ENCODE data around the gene PHOX2B. TPM values are rescaled to one million over a fixed set of nuclear protein-coding genes. Genes with fewer than 3 reads are reported as not detected.

PHOX2B gene
- total RNA-seq, 6 experiments from 2014 or later, result not detected

DNA sequence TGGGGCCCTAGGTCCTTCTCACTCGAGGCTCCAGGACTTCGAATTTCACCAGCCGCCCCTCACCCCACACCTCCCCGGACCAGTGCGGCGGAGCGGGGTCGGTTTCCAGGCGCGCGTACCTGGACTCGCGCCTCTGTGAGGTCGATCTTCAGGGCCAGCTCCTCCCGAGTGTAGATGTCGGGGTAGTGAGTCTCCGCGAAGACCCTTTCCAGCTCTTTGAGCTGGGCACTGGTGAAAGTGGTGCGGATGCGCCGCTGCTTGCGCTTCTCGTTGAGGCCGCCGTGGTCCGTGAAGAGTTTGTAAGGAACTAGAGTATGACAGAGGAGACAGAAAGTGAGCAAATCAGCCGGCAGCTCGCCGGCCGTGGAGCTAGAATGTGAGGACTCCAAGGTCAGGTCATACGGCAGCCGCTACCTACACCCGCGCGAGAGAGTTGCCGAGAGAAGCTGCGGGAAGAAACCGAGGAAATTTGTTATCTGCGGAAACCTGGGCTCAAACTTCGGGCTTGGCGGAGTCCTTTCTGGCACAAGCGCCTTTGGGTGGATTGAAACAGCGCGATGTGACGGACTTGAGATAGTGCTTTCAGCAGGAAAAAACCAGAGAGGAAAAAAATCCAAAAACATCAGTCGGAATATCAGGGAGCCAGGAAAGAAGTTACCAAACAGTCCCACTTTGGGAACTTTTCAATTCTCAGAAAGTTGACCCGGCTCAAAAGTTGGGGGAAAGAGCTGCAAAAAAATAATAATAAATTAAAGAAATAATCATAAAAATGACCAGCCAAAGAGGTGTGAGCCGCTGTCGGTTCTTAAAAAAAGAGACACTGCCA, 1.1 kb downstream of the PHOX2B start:
- Histone ChIP-seq H3K36me3 (no peaks in the 10 kb centered on the region), H3K4me3 (no peak overlapping the region), H3K4me1 (no peaks in the 10 kb centered on the region), H3K27ac (no peak overlapping the region), H3K9me3 (no peaks in the 10 kb centered on the region), H3K27me3 (peaks cover 18 to 53% of the 10 kb centered on the region in 2 donors)
- 2% methylated on average over 27 of the region's 49 CpGs for WGBS (ENCODE audit: insufficient coverage, low coverage, low lambda C conversion rate, missing lambda C conversion rate)
- peak in 1 of 4 donors; percentile 10 for ATAC-seq
- no peak for TF ChIP-seq POLR2A (IDR thresholded peaks at IDR 0.05)
- TF ChIP-seq, protein P1, sequence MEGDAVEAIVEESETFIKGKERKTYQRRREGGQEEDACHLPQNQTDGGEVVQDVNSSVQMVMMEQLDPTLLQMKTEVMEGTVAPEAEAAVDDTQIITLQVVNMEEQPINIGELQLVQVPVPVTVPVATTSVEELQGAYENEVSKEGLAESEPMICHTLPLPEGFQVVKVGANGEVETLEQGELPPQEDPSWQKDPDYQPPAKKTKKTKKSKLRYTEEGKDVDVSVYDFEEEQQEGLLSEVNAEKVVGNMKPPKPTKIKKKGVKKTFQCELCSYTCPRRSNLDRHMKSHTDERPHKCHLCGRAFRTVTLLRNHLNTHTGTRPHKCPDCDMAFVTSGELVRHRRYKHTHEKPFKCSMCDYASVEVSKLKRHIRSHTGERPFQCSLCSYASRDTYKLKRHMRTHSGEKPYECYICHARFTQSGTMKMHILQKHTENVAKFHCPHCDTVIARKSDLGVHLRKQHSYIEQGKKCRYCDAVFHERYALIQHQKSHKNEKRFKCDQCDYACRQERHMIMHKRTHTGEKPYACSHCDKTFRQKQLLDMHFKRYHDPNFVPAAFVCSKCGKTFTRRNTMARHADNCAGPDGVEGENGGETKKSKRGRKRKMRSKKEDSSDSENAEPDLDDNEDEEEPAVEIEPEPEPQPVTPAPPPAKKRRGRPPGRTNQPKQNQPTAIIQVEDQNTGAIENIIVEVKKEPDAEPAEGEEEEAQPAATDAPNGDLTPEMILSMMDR (IDR thresholded peaks at IDR 0.05), result no peak
- no peak for DNase-seq
- intact Hi-C loops (cut with DNase I), result no loop called here

DNA sequence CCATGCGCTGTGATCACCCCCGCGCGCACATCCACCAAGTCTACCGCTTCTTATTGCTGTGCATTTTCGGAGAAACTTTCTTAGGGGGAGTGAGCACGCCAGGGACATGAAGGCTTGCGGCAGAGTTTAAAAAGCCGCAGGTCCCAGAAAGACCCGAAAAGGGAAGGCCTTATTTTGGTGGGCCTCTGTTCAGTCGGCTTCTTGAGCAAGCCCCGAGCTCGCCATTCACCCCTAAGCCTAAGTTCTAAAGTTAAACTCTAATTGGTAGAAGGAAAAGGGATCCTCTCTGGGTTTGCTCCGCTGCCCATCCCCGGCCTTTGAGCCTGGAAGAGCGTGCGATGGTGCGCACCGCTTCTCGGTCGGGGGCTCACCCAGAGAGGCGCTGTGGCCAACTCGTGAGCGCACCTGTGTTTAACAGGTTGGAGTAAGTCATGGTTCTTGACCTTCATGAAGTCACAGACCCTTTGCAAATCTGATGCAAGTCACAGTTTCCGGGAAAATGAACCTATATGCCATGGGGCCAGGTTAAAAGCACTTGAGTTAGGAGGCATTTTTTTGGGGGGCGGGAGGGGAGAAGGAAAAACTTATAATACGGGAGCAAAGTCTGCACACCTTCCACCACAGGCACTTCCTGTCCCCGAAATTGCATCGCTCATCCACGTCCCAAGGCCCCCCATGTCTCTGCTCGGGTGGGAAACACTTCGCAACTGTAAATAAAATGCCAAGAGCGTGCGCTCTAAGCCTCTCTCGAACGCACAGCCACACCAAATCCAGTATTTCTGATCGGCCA, 1.9 kb downstream of the PHOX2B start:
- Histone ChIP-seq H3K36me3 (no peaks in the 10 kb centered on the region), H3K4me1 (no peaks in the 10 kb centered on the region), H3K4me3 (no peak overlapping the region), H3K27ac (no peak overlapping the region), H3K27me3 (peaks cover 18 to 53% of the 10 kb centered on the region in 2 donors), H3K9me3 (no peaks in the 10 kb centered on the region)
- TF ChIP-seq, protein P1 (IDR thresholded peaks at IDR 0.05), result no peak
- TF ChIP-seq POLR2A (IDR thresholded peaks at IDR 0.05), result no peak
- WGBS (ENCODE audit: insufficient coverage, low coverage, low lambda C conversion rate, missing lambda C conversion rate), result 4% methylated on average over 13 of the region's 37 CpGs
- no peak for ATAC-seq
- intact Hi-C loops (cut with DNase I), result no loop called here
- no peak for DNase-seq

DNA sequence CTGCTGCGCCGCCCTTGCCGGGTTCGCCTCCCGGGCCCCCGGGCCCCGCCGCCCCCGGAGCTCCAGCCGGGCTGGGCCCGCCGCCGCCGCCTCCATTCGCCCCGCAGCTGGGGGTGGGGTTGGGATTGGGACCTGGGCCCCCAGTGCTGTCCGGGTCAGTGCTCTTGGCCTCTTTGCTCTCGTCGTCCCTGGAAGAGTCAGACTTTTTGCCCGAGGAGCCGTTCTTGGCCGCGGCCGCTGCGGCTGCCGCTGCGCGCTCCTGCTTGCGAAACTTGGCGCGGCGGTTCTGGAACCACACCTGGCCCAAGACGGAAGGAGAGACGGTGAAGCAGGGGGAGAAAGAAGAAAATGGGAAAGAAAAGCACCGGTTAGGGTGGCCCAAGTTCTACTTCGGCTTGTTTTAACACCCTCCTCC, 2.5 kb downstream of the PHOX2B start:
- Histone ChIP-seq H3K4me1 (no peaks in the 10 kb centered on the region), H3K9me3 (no peaks in the 10 kb centered on the region), H3K27ac (no peak overlapping the region), H3K36me3 (no peaks in the 10 kb centered on the region), H3K4me3 (no peak overlapping the region), H3K27me3 (peaks cover 18 to 52% of the 10 kb centered on the region in 2 donors)
- DNase-seq (no peak), ATAC-seq (no peak)
- 0% methylated on average over 2 of the region's 36 CpGs for WGBS (ENCODE audit: insufficient coverage, low coverage, low lambda C conversion rate, missing lambda C conversion rate)
- intact Hi-C loops (cut with DNase I), result no loop called here
- no peak for TF ChIP-seq POLR2A (IDR thresholded peaks at IDR 0.05)
- TF ChIP-seq, protein P1 (IDR thresholded peaks at IDR 0.05), result no peak

DNA sequence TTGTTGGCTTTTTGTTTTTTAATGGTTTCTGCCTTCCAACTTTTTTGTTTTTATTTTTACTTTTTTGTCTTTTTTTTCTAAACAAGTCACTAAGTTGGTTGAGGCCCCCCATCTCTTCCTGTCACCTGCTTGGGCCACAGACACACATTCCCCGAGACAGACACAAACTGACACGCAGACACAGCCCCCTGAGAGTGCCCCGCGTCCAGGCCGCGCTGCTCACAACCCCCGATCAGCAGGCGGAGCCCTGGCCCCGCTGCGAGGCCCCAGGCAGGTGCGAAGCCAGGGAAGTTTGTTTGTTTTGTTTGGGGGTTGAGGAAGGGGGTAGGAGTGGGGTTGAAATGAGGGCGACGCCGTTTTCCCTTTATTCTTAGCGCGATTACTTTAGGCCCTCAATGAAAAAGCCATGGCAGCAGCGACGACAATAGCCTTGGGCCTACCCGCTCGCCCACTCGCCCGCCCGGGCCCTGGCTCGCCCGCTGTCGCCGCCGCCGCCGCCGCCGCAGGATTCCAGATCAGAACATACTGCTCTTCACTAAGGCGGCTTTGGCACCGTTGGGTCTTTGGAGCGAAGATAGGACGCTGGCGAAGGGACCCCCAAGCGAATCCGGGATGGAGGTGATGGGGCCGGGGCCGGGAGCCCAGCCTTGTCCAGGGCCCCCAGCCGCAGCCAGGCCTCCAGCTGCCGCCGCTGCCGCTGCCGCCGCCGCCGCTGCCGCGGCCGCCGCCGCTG, 3.1 kb downstream of the PHOX2B start:
- TF ChIP-seq, protein P1 (IDR thresholded peaks at IDR 0.05), result no peak
- no peak for TF ChIP-seq POLR2A (IDR thresholded peaks at IDR 0.05)
- ATAC-seq (no peak), DNase-seq (no peak)
- no peaks in the 10 kb centered on the region for H3K4me1 ChIP-seq
- no peak overlapping the region for H3K27ac ChIP-seq
- 11% methylated on average over 16 of the region's 54 CpGs for WGBS (ENCODE audit: insufficient coverage, low coverage, low lambda C conversion rate, missing lambda C conversion rate)
- intact Hi-C loops (cut with DNase I), result no loop called here
- no peaks in the 10 kb centered on the region for H3K36me3 ChIP-seq
- no peak overlapping the region for H3K4me3 ChIP-seq
- H3K9me3 ChIP-seq, result no peaks in the 10 kb centered on the region
- peaks cover 18 to 46% of the 10 kb centered on the region in 2 donors for H3K27me3 ChIP-seq
